GM23338 (cell line): ENCODE measurements around the gene DTNB. TPM values are rescaled to one million over a fixed set of nuclear protein-coding genes. Genes with fewer than 3 reads are reported as not detected.

Experiments used
- ATAC-seq: fragments of 200-7000 bp; cut with Tn5 transposase; 3 replicates; pipeline ENCODE4 v1.9.1; 2020
- DNase-seq: peaks from one replicate; pipeline ENCODE4 v3.0.0-alpha.2; 2015; ENCODE audit warnings: low spot score
- H2AFZ ChIP-seq: fragments of 200-600 bp; sonication (generic); 2 replicates; pipeline ENCODE4 v1.8.0; 2016; ENCODE audit warnings: antibody characterized with exemption, mild to moderate bottlenecking, moderate library complexity
- H3F3A ChIP-seq: fragments of 200-600 bp; sonication (generic); replicated peaks from 2 replicates; pipeline ENCODE4 v1.8.0; 2017; ENCODE audit warnings: antibody characterized with exemption, mixed run types, low read depth
- H3K27ac ChIP-seq: fragments of 200-600 bp; sonication (generic); 2 replicates; pipeline ENCODE4 v1.6.1; 2016; ENCODE audit warnings: low read depth
- H3K27me3 ChIP-seq: fragments of 200-600 bp; sonication (generic); 2 replicates; pipeline ENCODE4 v1.8.0; 2016; ENCODE audit warnings: mild to moderate bottlenecking, mixed run types, moderate library complexity; ENCODE audit not compliant: insufficient read depth
- H3K36me3 ChIP-seq: fragments of 200-600 bp; sonication (generic); 2 replicates; pipeline ENCODE4 v1.8.0; 2016; ENCODE audit warnings: mild to moderate bottlenecking; ENCODE audit not compliant: insufficient read depth
- H3K4me1 ChIP-seq: fragments of 200-600 bp; sonication (generic); 2 replicates; pipeline ENCODE4 v1.8.0; 2016; ENCODE audit warnings: mild to moderate bottlenecking, moderate library complexity; ENCODE audit not compliant: insufficient read depth
- H3K4me2 ChIP-seq: fragments of 200-600 bp; sonication (generic); 2 replicates; pipeline ENCODE4 v1.7.1; 2017; ENCODE audit warnings: mixed run types
- H3K4me3 ChIP-seq: fragments of 200-600 bp; sonication (generic); 2 replicates; pipeline ENCODE4 v1.6.1; 2016; ENCODE audit warnings: mixed run types
- H3K79me2 ChIP-seq: fragments of 200-600 bp; sonication (generic); replicated peaks from 2 replicates; pipeline ENCODE4 v1.8.0; 2017; ENCODE audit warnings: mild to moderate bottlenecking; ENCODE audit not compliant: insufficient read depth
- H3K9me2 ChIP-seq: fragments of 200-600 bp; sonication (generic); 2 replicates; pipeline ENCODE4 v1.8.0; 2017; ENCODE audit not compliant: insufficient read depth
- H4K20me1 ChIP-seq: fragments of 200-600 bp; sonication (generic); replicated peaks from 2 replicates; pipeline ENCODE4 v1.8.0; 2017; ENCODE audit warnings: mild to moderate bottlenecking; ENCODE audit not compliant: insufficient read depth
- H3K27ac Mint-ChIP-seq: 2 replicates; pipeline ENCODE4 v1.8.0; 2020; ENCODE audit warnings: inconsistent platforms, mild to moderate bottlenecking, moderate library complexity, mixed read lengths
- H3K27me3 Mint-ChIP-seq: 3 replicates; pipeline ENCODE4 v1.8.0; 2022; ENCODE audit warnings: low read depth, mild to moderate bottlenecking, moderate library complexity, mixed read lengths, inconsistent platforms; ENCODE audit not compliant: insufficient read depth, poor library complexity
- H3K36me3 Mint-ChIP-seq: 3 replicates; pipeline ENCODE4 v1.8.0; 2021; ENCODE audit warnings: low read depth, mild to moderate bottlenecking, inconsistent platforms, moderate library complexity, mixed read lengths
- H3K4me1 Mint-ChIP-seq: 3 replicates; pipeline ENCODE4 v1.8.0; 2020; ENCODE audit warnings: mild to moderate bottlenecking, inconsistent platforms, mixed read lengths
- H3K4me3 Mint-ChIP-seq: 3 replicates; pipeline ENCODE4 v1.8.0; 2021; ENCODE audit warnings: moderate library complexity, mild to moderate bottlenecking, inconsistent platforms, mixed read lengths
- H3K9me3 Mint-ChIP-seq: 3 replicates; pipeline ENCODE4 v1.8.0; 2020; ENCODE audit warnings: moderate library complexity, mild to moderate bottlenecking, inconsistent platforms, mixed read lengths
- EZH2 ChIP-seq: fragments of 200-600 bp; sonication (generic); IDR thresholded peaks from one replicate; pipeline ENCODE4 v1.8.0; 2017; ENCODE audit warnings: antibody characterized with exemption, mild to moderate bottlenecking, low read depth; ENCODE audit not compliant: unreplicated experiment
- JUNB ChIP-seq: IDR thresholded peaks from one replicate; pipeline ENCODE4 v1.6.1; 2016; ENCODE audit warnings: antibody characterized with exemption; ENCODE audit not compliant: unreplicated experiment
- STAT1 ChIP-seq: IDR thresholded peaks from one replicate; pipeline ENCODE4 v1.6.1; 2016; ENCODE audit warnings: antibody characterized with exemption; ENCODE audit not compliant: unreplicated experiment
- ZNF114 ChIP-seq: fragments of 250-450 bp; sonication (Bioruptor Pico); IDR thresholded peaks from 2 replicates; pipeline ENCODE4 v1.5.0; 2020; ENCODE audit warnings: mild to moderate bottlenecking, moderate library complexity
- ZNF331 ChIP-seq: fragments of 250-450 bp; sonication (Bioruptor Pico); IDR thresholded peaks from 2 replicates; pipeline ENCODE4 v1.5.0; 2020; ENCODE audit warnings: low read depth, mild to moderate bottlenecking, moderate library complexity
- polyA plus RNA-seq: library from polyadenylated mRNA; unstranded; fragments of >200 nt; fragmentation: Nextera tagmentation; extraction: Ambion mirVana; gene quantifications from 2 replicates; pipeline ENCODE4 v1.2.1, GENCODE V29; 2016
- total RNA-seq: library from RNA; depleted of rRNA; stranded (reverse); fragments of >200 nt; shearing (Covaris generic); gene quantifications from 2 replicates; pipeline ENCODE4 v1.2.3, GENCODE V29; 2014
- TF ChIP-seq, protein P1 (sequence below), 2 experiments: fragments of 200-600 bp in 1 of 2; sonication (generic) in 1 of 2; conservative IDR thresholded peaks; 2 replicates each; pipeline versions ENCODE4 v1.5.1 to v1.6.1; 2016 to 2017; ENCODE audit warnings: antibody characterized with exemption in 2 of 2, low read depth in 2 of 2, mild to moderate bottlenecking in 2 of 2, moderate library complexity in 1 of 2
- TF ChIP-seq, protein P2 (sequence below): fragments of 250-450 bp; sonication (Bioruptor Pico); IDR thresholded peaks from 2 replicates; pipeline ENCODE4 v1.5.0; 2020; ENCODE audit warnings: mild to moderate bottlenecking, moderate library complexity

Gene DTNB
- total and polyA plus RNA-seq, 2 experiments from 2014 or later: 22.1 to 29.4 TPM

DNA sequence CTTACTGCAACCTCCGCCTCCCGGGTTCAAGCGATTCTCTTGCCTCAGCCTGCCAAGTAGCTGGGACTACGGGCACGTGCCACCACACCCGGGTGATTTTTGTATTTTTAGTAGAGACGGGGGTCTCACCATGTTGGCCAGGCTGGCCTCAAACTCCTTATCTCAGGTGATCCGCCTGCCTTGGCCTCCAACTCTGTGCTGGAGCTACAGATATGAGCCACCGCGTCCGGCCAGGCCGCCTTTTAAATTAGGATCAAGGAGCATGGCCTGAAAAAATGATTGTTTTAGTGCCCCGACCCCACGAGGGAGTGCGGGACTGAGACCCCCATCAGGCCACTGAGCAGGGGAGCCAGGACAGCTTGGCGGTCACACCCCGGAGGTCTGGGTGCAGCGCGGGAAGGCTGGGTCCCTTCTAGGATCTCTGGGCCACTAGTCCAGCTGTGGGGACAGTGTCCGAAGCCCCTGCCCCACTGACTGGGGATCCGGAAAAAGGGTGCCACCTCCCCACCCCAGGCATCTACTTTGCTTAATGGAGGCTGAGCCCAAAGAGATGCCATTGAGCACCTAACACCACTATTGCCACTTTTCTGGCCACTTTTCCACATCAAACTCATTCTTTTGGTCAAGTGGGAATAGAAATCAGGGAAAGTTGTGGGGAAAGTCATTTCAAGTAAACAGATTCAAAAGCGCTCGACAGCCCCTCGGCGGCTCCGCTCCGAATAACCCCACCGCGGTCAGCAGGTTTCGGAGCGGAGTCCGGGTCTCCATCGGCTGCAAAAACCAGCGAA lies 311.9 kb downstream of the DTNB start:
- peak overlapping the region; percentile 49 for H3K4me3 ChIP-seq
- H3K9me2 ChIP-seq: no peaks in the 10 kb centered on the region
- H3K36me3 Mint-ChIP-seq: no peaks in the 10 kb centered on the region
- no peaks in the 10 kb centered on the region; the same call in 2 of the 3 replicates for H3K9me3 Mint-ChIP-seq
- DNase-seq (no peak), ATAC-seq (no peak; the same call in none of the 3 replicates)
- H3K27ac Mint-ChIP-seq: no peak overlapping the region
- H3K4me2 ChIP-seq: peak overlapping the region; percentile 72
- TF ChIP-seq, protein P1, sequence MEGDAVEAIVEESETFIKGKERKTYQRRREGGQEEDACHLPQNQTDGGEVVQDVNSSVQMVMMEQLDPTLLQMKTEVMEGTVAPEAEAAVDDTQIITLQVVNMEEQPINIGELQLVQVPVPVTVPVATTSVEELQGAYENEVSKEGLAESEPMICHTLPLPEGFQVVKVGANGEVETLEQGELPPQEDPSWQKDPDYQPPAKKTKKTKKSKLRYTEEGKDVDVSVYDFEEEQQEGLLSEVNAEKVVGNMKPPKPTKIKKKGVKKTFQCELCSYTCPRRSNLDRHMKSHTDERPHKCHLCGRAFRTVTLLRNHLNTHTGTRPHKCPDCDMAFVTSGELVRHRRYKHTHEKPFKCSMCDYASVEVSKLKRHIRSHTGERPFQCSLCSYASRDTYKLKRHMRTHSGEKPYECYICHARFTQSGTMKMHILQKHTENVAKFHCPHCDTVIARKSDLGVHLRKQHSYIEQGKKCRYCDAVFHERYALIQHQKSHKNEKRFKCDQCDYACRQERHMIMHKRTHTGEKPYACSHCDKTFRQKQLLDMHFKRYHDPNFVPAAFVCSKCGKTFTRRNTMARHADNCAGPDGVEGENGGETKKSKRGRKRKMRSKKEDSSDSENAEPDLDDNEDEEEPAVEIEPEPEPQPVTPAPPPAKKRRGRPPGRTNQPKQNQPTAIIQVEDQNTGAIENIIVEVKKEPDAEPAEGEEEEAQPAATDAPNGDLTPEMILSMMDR (conservative IDR thresholded peaks at IDR 0.05; ENCODE audit: low read depth in 2 of 2): no peak
- no peak for TF ChIP-seq ZNF114 (CRISPR knock-in tag)
- TF ChIP-seq STAT1: no peak
- TF ChIP-seq JUNB: no peak
- TF ChIP-seq ZNF331 (CRISPR knock-in tag): no peak
- TF ChIP-seq, protein P2, sequence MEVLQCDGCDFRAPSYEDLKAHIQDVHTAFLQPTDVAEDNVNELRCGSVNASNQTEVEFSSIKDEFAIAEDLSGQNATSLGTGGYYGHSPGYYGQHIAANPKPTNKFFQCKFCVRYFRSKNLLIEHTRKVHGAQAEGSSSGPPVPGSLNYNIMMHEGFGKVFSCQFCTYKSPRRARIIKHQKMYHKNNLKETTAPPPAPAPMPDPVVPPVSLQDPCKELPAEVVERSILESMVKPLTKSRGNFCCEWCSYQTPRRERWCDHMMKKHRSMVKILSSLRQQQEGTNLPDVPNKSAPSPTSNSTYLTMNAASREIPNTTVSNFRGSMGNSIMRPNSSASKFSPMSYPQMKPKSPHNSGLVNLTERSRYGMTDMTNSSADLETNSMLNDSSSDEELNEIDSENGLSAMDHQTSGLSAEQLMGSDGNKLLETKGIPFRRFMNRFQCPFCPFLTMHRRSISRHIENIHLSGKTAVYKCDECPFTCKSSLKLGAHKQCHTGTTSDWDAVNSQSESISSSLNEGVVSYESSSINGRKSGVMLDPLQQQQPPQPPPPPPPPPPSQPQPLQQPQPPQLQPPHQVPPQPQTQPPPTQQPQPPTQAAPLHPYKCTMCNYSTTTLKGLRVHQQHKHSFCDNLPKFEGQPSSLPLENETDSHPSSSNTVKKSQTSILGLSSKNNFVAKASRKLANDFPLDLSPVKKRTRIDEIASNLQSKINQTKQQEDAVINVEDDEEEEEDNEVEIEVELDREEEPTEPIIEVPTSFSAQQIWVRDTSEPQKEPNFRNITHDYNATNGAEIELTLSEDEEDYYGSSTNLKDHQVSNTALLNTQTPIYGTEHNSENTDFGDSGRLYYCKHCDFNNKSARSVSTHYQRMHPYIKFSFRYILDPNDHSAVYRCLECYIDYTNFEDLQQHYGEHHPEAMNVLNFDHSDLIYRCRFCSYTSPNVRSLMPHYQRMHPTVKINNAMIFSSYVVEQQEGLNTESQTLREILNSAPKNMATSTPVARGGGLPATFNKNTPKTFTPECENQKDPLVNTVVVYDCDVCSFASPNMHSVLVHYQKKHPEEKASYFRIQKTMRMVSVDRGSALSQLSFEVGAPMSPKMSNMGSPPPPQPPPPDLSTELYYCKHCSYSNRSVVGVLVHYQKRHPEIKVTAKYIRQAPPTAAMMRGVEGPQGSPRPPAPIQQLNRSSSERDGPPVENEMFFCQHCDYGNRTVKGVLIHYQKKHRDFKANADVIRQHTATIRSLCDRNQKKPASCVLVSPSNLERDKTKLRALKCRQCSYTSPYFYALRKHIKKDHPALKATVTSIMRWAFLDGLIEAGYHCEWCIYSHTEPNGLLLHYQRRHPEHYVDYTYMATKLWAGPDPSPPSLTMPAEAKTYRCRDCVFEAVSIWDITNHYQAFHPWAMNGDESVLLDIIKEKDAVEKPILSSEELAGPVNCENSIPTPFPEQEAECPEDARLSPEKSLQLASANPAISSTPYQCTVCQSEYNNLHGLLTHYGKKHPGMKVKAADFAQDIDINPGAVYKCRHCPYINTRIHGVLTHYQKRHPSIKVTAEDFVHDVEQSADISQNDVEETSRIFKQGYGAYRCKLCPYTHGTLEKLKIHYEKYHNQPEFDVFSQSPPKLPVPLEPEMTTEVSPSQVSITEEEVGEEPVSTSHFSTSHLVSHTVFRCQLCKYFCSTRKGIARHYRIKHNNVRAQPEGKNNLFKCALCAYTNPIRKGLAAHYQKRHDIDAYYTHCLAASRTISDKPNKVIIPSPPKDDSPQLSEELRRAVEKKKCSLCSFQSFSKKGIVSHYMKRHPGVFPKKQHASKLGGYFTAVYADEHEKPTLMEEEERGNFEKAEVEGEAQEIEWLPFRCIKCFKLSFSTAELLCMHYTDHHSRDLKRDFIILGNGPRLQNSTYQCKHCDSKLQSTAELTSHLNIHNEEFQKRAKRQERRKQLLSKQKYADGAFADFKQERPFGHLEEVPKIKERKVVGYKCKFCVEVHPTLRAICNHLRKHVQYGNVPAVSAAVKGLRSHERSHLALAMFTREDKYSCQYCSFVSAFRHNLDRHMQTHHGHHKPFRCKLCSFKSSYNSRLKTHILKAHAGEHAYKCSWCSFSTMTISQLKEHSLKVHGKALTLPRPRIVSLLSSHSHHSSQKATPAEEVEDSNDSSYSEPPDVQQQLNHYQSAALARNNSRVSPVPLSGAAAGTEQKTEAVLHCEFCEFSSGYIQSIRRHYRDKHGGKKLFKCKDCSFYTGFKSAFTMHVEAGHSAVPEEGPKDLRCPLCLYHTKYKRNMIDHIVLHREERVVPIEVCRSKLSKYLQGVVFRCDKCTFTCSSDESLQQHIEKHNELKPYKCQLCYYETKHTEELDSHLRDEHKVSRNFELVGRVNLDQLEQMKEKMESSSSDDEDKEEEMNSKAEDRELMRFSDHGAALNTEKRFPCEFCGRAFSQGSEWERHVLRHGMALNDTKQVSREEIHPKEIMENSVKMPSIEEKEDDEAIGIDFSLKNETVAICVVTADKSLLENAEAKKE (CRISPR knock-in tag): no peak
- no peak for TF ChIP-seq EZH2
- peaks cover 19% of the 10 kb centered on the region for H3K27me3 ChIP-seq
- H3K4me3 Mint-ChIP-seq: peak overlapping the region; percentile 58
- peak overlapping the region; percentile 84 for H2AFZ ChIP-seq
- H3K79me2 ChIP-seq: no peaks in the 10 kb centered on the region
- H3K36me3 ChIP-seq: no peaks in the 10 kb centered on the region
- H3K4me1 ChIP-seq: peaks cover 4% of the 10 kb centered on the region
- H3K4me1 Mint-ChIP-seq: peaks cover 10% of the 10 kb centered on the region
- peaks cover 29% of the 10 kb centered on the region for H3K27me3 Mint-ChIP-seq
- H4K20me1 ChIP-seq: no peaks in the 10 kb centered on the region
- no peak overlapping the region for H3K27ac ChIP-seq
- no peaks in the 10 kb centered on the region for H3F3A ChIP-seq
